H1 (cell line): ENCODE measurements around the gene MMP24OS. TPM values are rescaled to one million over a fixed set of nuclear protein-coding genes. Genes with fewer than 3 reads are reported as not detected.
A peak's percentile ranks its signal among the peaks of the same experiment; 100 is the strongest.

Source experiments
- ASH2L ChIP-seq: fragments of 200-600, 300-600 bp; sonication (generic); IDR thresholded peaks from one replicate; pipeline ENCODE4 v1.7.1; 2017; ENCODE audit warnings: low read length
- CHD7 ChIP-seq: fragments of 300-600 bp; sonication (generic); IDR thresholded peaks from 2 replicates; pipeline ENCODE4 v1.7.1; 2012; ENCODE audit warnings: low read length, moderate library complexity, mild to moderate bottlenecking, inconsistent platforms; ENCODE audit not compliant: insufficient replicate concordance
- EZH2 ChIP-seq: fragments of 200-600 bp; sonication (generic); IDR thresholded peaks from 2 replicates; pipeline ENCODE4 v1.7.1; 2012; ENCODE audit warnings: low read depth, mild to moderate bottlenecking, moderate library complexity, low read length, inconsistent platforms; ENCODE audit not compliant: severe bottlenecking
- GTF2F1 ChIP-seq: IDR thresholded peaks from 2 replicates; pipeline ENCODE4 v1.6.1; 2012; ENCODE audit warnings: low read depth, low read length, improper control_type of control experiment, borderline replicate concordance
- HDAC6 ChIP-seq: IDR thresholded peaks from one replicate; pipeline ENCODE4 v1.7.1; 2012; ENCODE audit warnings: low read depth, mild to moderate bottlenecking, inconsistent platforms, low read length, moderate library complexity
- MAX ChIP-seq: IDR thresholded peaks from 2 replicates; pipeline ENCODE4 v1.6.1; 2012; ENCODE audit warnings: inconsistent platforms
- NANOG ChIP-seq: IDR thresholded peaks from 2 replicates; pipeline ENCODE4 v1.6.1; 2011; ENCODE audit warnings: low read length, low read depth, mild to moderate bottlenecking, inconsistent platforms; ENCODE audit not compliant: insufficient read depth, poor library complexity, severe bottlenecking
- SP2 ChIP-seq: IDR thresholded peaks from 2 replicates; pipeline ENCODE4 v1.6.1; 2012; ENCODE audit warnings: mild to moderate bottlenecking, low read length, inconsistent platforms
- SP4 ChIP-seq: IDR thresholded peaks from 2 replicates; pipeline ENCODE4 v1.6.1; 2012; ENCODE audit warnings: low read length, inconsistent platforms
- TAF7 ChIP-seq: optimal IDR thresholded peaks from 2 replicates; pipeline ENCODE3; 2011; ENCODE audit warnings: low read depth, mild to moderate bottlenecking, inconsistent platforms, low read length, moderate library complexity, borderline replicate concordance
- polyA plus RNA-seq, 7 experiments: library from polyadenylated mRNA; depleted of rRNA in 3 of 7; stranded (reverse) in 5 of 7; unstranded in 2 of 7; fragments of >200 nt in 5 of 7; fragments of 200-250 nt in 2 of 7; gene quantifications; 1 replicate in 5 of 7; 2 replicates in 1 of 7; 4 replicates in 1 of 7; pipeline versions ENCODE4 v1.2.1 to v1.2.3, GENCODE V29; 2011 to 2013; ENCODE audit warnings: missing spikeins in 2 of 7, mixed read lengths in 2 of 7
- total RNA-seq: library from RNA; stranded (reverse); fragmentation: NEBNext Ultra II Directional; extraction: Animal tissue kit (Norgen Biotek cat#: 25700); gene quantifications from 2 replicates; pipeline ENCODE4 v1.2.1, GENCODE V29; 2021

MMP24OS gene
- total and polyA plus RNA-seq, 2 of the 8 experiments (the other 6 are each of a cell fraction or from before 2014, with no cell fraction given): 19.0 to 21.3 TPM

DNA sequence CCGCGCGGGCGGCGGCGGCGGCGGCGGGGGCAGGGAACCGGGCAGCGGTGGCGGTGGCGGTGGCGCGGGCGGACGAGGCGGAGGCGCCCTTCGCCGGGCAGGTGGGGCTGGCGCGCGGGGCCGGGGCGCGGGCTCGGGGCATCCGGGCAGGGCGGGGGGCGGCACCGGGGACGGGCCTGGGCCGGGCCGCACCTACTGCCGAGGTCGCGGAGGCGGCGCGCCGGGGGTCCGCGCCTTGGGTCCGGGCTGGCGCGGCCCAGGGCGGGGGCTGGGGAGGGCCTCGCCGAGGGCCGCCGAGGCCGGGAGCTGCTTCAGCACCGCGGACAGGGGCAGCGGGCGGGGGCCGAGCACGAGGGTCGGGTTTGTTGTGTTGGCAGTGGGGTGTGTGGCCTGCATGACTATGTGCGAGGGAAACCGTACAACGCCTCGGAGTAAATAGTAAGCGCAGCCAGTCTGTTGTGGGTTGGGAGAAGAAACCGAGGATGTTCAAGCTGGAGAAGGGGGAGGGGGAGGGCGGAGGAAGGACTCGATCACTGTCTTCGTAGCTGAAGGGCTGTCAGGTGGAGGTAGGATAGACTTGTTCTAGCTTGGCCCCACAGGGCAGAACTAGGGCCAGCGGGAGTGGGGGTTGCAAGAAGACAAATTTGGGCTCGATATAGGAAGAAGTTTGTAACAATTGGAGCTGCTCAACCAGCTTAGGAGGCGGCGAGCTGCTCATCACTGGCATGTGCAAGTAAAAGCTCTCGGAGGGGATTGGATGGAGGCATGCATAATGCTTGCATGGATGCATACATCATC lies 50.8 kb downstream of the MMP24OS start (continued):
- TF ChIP-seq EZH2 (no peak), TAF7 (no peak), GTF2F1 (no peak), SP4 (no peak), ASH2L (no peak), MAX (peak; percentile 98), NANOG (no peak), HDAC6 (no peak), CHD7 (no peak), SP2 (no peak)
